Measurements from ENCODE around the gene KRT80.
A peak's percentile ranks its signal among the peaks of the same experiment; 100 is the strongest.

Gene KRT80

GRCh38 chr12:52137746-52138145 lies 54.1 kb downstream of the KRT80 start:
- no peak for DNase-seq (ENCODE audit: low read depth)

- DNase-seq (ENCODE audit: low read depth), result no peak
Observed at GRCh38 chr12:52132754-52133161, 59.1 kb downstream of the KRT80 start.

- DNase-seq (ENCODE audit: low read depth), result no peak
Observed at GRCh38 chr12:52130711-52131110, 61.1 kb downstream of the KRT80 start.

- DNase-seq (ENCODE audit: low read depth), result no peak
Observed at GRCh38 chr12:52127683-52128450, 63.9 kb downstream of the KRT80 start.

- no peak for DNase-seq (ENCODE audit: low read depth)
Observed at GRCh38 chr12:52126605-52127578, 64.9 kb downstream of the KRT80 start.

- DNase-seq (ENCODE audit: low read depth), result no peak
Observed at GRCh38 chr12:52126050-52126604, 65.7 kb downstream of the KRT80 start.

- DNase-seq (ENCODE audit: low read depth), result no peak
Observed at GRCh38 chr12:52125476-52125900, 66.3 kb downstream of the KRT80 start.

GRCh38 chr12:52123487-52124186 lies 68.2 kb downstream of the KRT80 start:
- DNase-seq (ENCODE audit: low read depth), result no peak

GRCh38 chr12:52122904-52123303 lies 68.9 kb downstream of the KRT80 start:
- no peak for DNase-seq (ENCODE audit: low read depth)

GRCh38 chr12:52122540-52122871 lies 69.3 kb downstream of the KRT80 start:
- DNase-seq (ENCODE audit: low read depth), result no peak

- peak; percentile 45 for DNase-seq (ENCODE audit: low read depth)
Observed at GRCh38 chr12:52121824-52122539, 69.8 kb downstream of the KRT80 start.

GRCh38 chr12:52120951-52121823 lies 70.6 kb downstream of the KRT80 start:
- DNase-seq (ENCODE audit: low read depth), result no peak

GRCh38 chr12:52119398-52120254 lies 72.2 kb downstream of the KRT80 start:
- no peak for DNase-seq (ENCODE audit: low read depth)

All from stimulated activated CD8-positive, alpha-beta memory T cell treated with anti-CD3 and anti-CD28 coated beads, Interleukin-4, amount 100 ng/mL, for 24 hours (primary cell).